HFF-Myc (cell line): ENCODE measurements around the gene NPC1.

Source experiments
- DNase-seq: peaks from one replicate; pipeline ENCODE4 v3.0.0-alpha.2; 2011; ENCODE audit warnings: low read depth; ENCODE audit errors: extremely low read depth
- H3K4me3 ChIP-seq: replicated peaks from 2 replicates; pipeline ENCODE4 v1.5.1; 2011; ENCODE audit warnings: low read depth, mild to moderate bottlenecking, control low read depth, low read length
- CTCF ChIP-seq: IDR thresholded peaks from 2 replicates; pipeline ENCODE4 v1.5.1; 2012; ENCODE audit warnings: mild to moderate bottlenecking, low read depth, low read length, control low read depth; ENCODE audit errors: missing control alignments

Gene NPC1

GRCh38 chr18:23612434-23613090 lies 26.3 kb upstream of the NPC1 start:
- DNase-seq, result no peak
- no peak for TF ChIP-seq CTCF
- no peak overlapping the region for H3K4me3 ChIP-seq

- H3K4me3 ChIP-seq, result no peak overlapping the region
- TF ChIP-seq CTCF, result no peak
- no peak for DNase-seq
Measured at GRCh38 chr18:23609390-23610023, 23.2 kb upstream of the NPC1 start.

- no peak overlapping the region for H3K4me3 ChIP-seq
- TF ChIP-seq CTCF, result no peak
- DNase-seq, result no peak
Measured at GRCh38 chr18:23608211-23608610, 21.9 kb upstream of the NPC1 start.

GRCh38 chr18:23605941-23606340 lies 19.6 kb upstream of the NPC1 start:
- no peak for TF ChIP-seq CTCF
- no peak for DNase-seq
- no peak overlapping the region for H3K4me3 ChIP-seq

- no peak for DNase-seq
- H3K4me3 ChIP-seq, result no peak overlapping the region
- TF ChIP-seq CTCF, result no peak
Measured at GRCh38 chr18:23599809-23600208, 13.5 kb upstream of the NPC1 start.

- TF ChIP-seq CTCF, result no peak
- H3K4me3 ChIP-seq, result no peak overlapping the region
- no peak for DNase-seq
Measured at GRCh38 chr18:23596183-23596582, 9.9 kb upstream of the NPC1 start.
